HepG2 (cell line): Measurements from ENCODE around the gene COBL. TPM values are rescaled to one million over a fixed set of nuclear protein-coding genes. Genes with fewer than 3 reads are reported as not detected.

Source experiments
- ATAC-seq: fragments of 200-7000 bp; cut with Tn5 transposase; 3 replicates; pipeline ENCODE4 v1.9.1; 2020; ENCODE audit warnings: mild to moderate bottlenecking, moderate library complexity
- BruUV-seq: library from RNA; stranded (reverse); fragments of 400-500 nt; replicated peaks from 2 replicates; lab custom pipeline; 2021; lab: Mats Ljungman, UMichigan
- CTCF ChIA-PET: fragments of 300-600 bp; formaldehyde crosslinking; extraction: SDS; loops from one replicate; lab custom pipeline; 2021; ENCODE audit warnings: low total read pairs, inconsistent platforms, low intra/inter-chr PET ratio; lab: Yijun Ruan, JAX
- POLR2A ChIA-PET: fragments of 350-600 bp; sonication (Branson Sonifier 250); formaldehyde crosslinking; loops from one replicate; lab custom pipeline; 2020; ENCODE audit warnings: antibody characterized with exemption, inconsistent platforms; lab: Yijun Ruan, JAX
- DNase-seq: peaks from one replicate; pipeline ENCODE4 v3.0.0-alpha.2; 2015; ENCODE audit warnings: low spot score
- FAIRE-seq: peaks from 3 replicates; lab custom pipeline; 2011; peaks lifted over from hg19 to GRCh38; lab: Jason Lieb, UNC
- H2AFZ ChIP-seq: one replicate; pipeline ENCODE4 v1.6.1; 2011; ENCODE audit warnings: low read length, inconsistent platforms
- H3K27ac ChIP-seq: fragments of 300-600 bp; 3 replicates; pipeline ENCODE4 v1.8.0; 2011; ENCODE audit warnings: mixed run types, mild to moderate bottlenecking, mixed read lengths, low read length, inconsistent platforms; ENCODE audit not compliant: insufficient read depth; ENCODE audit errors: extremely low read length
- H3K27me3 ChIP-seq, 2 experiments: fragments of 200-600 bp in 1 of 2; 2 replicates in 1 of 2; 3 replicates in 1 of 2; pipeline versions ENCODE4 v1.6.0 to v1.8.0; 2011; ENCODE audit warnings: low read length in 2 of 2, mild to moderate bottlenecking in 2 of 2, moderate library complexity in 2 of 2, inconsistent platforms in 1 of 2; ENCODE audit not compliant: insufficient read depth in 2 of 2, control insufficient read depth in 1 of 2
- H3K36me3 ChIP-seq, 2 experiments: fragments of 200-600 bp in 1 of 2; replicated peaks in 1 of 2; 2 replicates in 1 of 2; 3 replicates in 1 of 2; pipeline versions ENCODE4 v1.5.1 to v1.8.0; 2011; ENCODE audit warnings: low read length in 2 of 2, inconsistent platforms in 1 of 2; ENCODE audit not compliant: insufficient read depth in 2 of 2, control insufficient read depth in 1 of 2
- H3K4me1 ChIP-seq: 2 replicates; pipeline ENCODE4 v1.5.1; 2012; ENCODE audit warnings: low read length, inconsistent platforms; ENCODE audit not compliant: insufficient read depth
- H3K4me2 ChIP-seq: 2 replicates; pipeline ENCODE4 v1.6.0; 2011; ENCODE audit warnings: low read depth, low read length, inconsistent platforms
- H3K4me3 ChIP-seq, 3 experiments: fragments of 200-600 bp in 1 of 3; sonication (generic), shearing (Covaris generic) in 1 of 3; replicated peaks in 1 of 3; 2 replicates each; pipeline ENCODE4 v1.5.1; 2011 to 2016; ENCODE audit warnings: low read length in 3 of 3, inconsistent platforms in 2 of 3, low read depth in 2 of 3, mild to moderate bottlenecking in 2 of 3, control low read depth in 1 of 3, mixed read lengths in 1 of 3; ENCODE audit not compliant: insufficient read depth in 1 of 3
- H3K79me2 ChIP-seq: one replicate; pipeline ENCODE4 v1.6.1; 2011; ENCODE audit warnings: low read length, inconsistent platforms; ENCODE audit not compliant: insufficient read depth
- H3K9ac ChIP-seq: 2 replicates; pipeline ENCODE4 v1.6.0; 2011; ENCODE audit warnings: mild to moderate bottlenecking, low read depth, low read length, inconsistent platforms; ENCODE audit not compliant: insufficient read depth
- H3K9me3 ChIP-seq: 2 replicates; pipeline ENCODE4 v1.5.1; 2012; ENCODE audit warnings: mild to moderate bottlenecking, low read length
- H4K20me1 ChIP-seq: 2 replicates; pipeline ENCODE4 v1.6.0; 2011; ENCODE audit warnings: inconsistent platforms, mild to moderate bottlenecking, low read length, moderate library complexity; ENCODE audit not compliant: insufficient read depth
- EEA1 ChIP-seq: sonication (generic); formaldehyde crosslinking; IDR thresholded peaks from 2 replicates; pipeline ENCODE4 v1.5.1; 2020; ENCODE audit warnings: mild to moderate bottlenecking, missing genetic modification reagents, borderline replicate concordance
- KAT2B ChIP-seq: fragments of 150-350 bp; IDR thresholded peaks from 2 replicates; pipeline ENCODE4 v1.6.1; 2014; ENCODE audit warnings: low read depth, low read length, borderline replicate concordance
- KLF16 ChIP-seq, 2 experiments: sonication (generic) in 1 of 2; formaldehyde crosslinking in 1 of 2; IDR thresholded peaks; 2 replicates each; pipeline versions ENCODE4 v1.6.1 to v1.8.0; 2016 to 2023; ENCODE audit warnings: missing genetic modification reagents in 2 of 2, missing compliant biosample characterization in 1 of 2
- PAWR ChIP-seq: sonication (generic); formaldehyde crosslinking; IDR thresholded peaks from 2 replicates; pipeline ENCODE4 v1.4.0; 2020; ENCODE audit warnings: missing genetic modification reagents, mild to moderate bottlenecking, borderline replicate concordance
- POLR2AphosphoS2 ChIP-seq: IDR thresholded peaks from 2 replicates; pipeline ENCODE4 v1.6.1; 2011; ENCODE audit warnings: low read depth, low read length, improper control_type of control experiment
- REL ChIP-seq: sonication (generic); formaldehyde crosslinking; conservative IDR thresholded peaks from 2 replicates; pipeline ENCODE4 v1.8.0; 2022; ENCODE audit warnings: mild to moderate bottlenecking, missing genetic modification reagents, moderate library complexity
- TSC22D2 ChIP-seq: sonication (generic); formaldehyde crosslinking; IDR thresholded peaks from 2 replicates; pipeline ENCODE4 v1.5.1; 2020; ENCODE audit warnings: missing genetic modification reagents, mild to moderate bottlenecking, borderline replicate concordance
- ZBTB39 ChIP-seq: sonication (generic); formaldehyde crosslinking; IDR thresholded peaks from 2 replicates; pipeline ENCODE4 v1.5.0; 2020; ENCODE audit warnings: missing genetic modification reagents
- ZFX ChIP-seq: sonication (generic); formaldehyde crosslinking; IDR thresholded peaks from 2 replicates; pipeline ENCODE4 v1.4.0; 2020; ENCODE audit warnings: mild to moderate bottlenecking, low read depth, missing genetic modification reagents, moderate library complexity
- ZHX1 ChIP-seq: sonication (generic); formaldehyde crosslinking; IDR thresholded peaks from 2 replicates; pipeline ENCODE4 v1.8.1; 2022; ENCODE audit warnings: low read depth, mild to moderate bottlenecking, missing genetic modification reagents
- ZNF207 ChIP-seq: fragments of 450-650 bp; IDR thresholded peaks from 2 replicates; pipeline ENCODE4 v1.6.1; 2016; ENCODE audit warnings: antibody characterized with exemption, borderline replicate concordance
- ZNF335 ChIP-seq: sonication (generic); formaldehyde crosslinking; IDR thresholded peaks from 2 replicates; pipeline ENCODE4 v1.4.0; 2020; ENCODE audit warnings: missing genetic modification reagents
- ZNF484 ChIP-seq: sonication (generic); formaldehyde crosslinking; IDR thresholded peaks from 2 replicates; pipeline ENCODE4 v1.5.1; 2020; ENCODE audit warnings: mild to moderate bottlenecking, low read depth, missing genetic modification reagents, borderline replicate concordance
- ZNF747 ChIP-seq: sonication (generic); formaldehyde crosslinking; IDR thresholded peaks from 2 replicates; pipeline ENCODE4 v1.8.1; 2023; ENCODE audit warnings: missing genetic modification reagents, mild to moderate bottlenecking, borderline replicate concordance
- WGBS: methylation state at CpG from one replicate; pipeline ENCODE4 v1.1.6; 2017; ENCODE audit warnings: low lambda C conversion rate; 5-methylcytosine and 5-hydroxymethylcytosine counted together
- in situ Hi-C: cut with HindIII; loops from 2 replicates; pipeline ENCODE4 v1.10.0; 2017; ENCODE audit warnings: low pct_unique_long_range_greater_than_20kb; ENCODE audit not compliant: extremely low pct_ligation_motif_present
- intact Hi-C: fragments of 100-400 bp; cut with micrococcal nuclease; formaldehyde crosslinking; loops from one replicate; pipeline ENCODE4 v1.10.0; 2022; ENCODE audit not compliant: unreplicated experiment
- polyA plus RNA-seq, 8 experiments: library from polyadenylated mRNA; depleted of rRNA in 3 of 8; stranded (reverse) in 7 of 8; unstranded in 1 of 8; fragments of >200 nt; fragmentation: Illumina TruSeq in 4 of 8; extraction: Trizol in 4 of 8; gene quantifications; 2 replicates each; pipeline versions ENCODE4 v1.2.1 to v1.2.3, GENCODE V29; 2011 to 2016; ENCODE audit warnings: low read depth in 4 of 8, missing spikeins in 1 of 8, mixed read lengths in 1 of 8; ENCODE audit not compliant: insufficient read depth in 1 of 8
- total RNA-seq, 5 experiments: library from RNA; depleted of rRNA; stranded (reverse); fragments of >200 nt; fragmentation: Illumina TruSeq; extraction: Trizol; gene quantifications; 2 replicates each; pipeline ENCODE4 v1.2.3, GENCODE V29; 2016; ENCODE audit warnings: low read depth in 1 of 5

COBL gene
- total and polyA plus RNA-seq, 2 of the 13 experiments (the other 11 are each of a cell fraction or from before 2014, with no cell fraction given), result 3.8 to 4.9 TPM

GRCh38 chr7:51234609-51235308 is 81.8 kb downstream of the COBL start:
- Histone ChIP-seq H3K27ac (no peak overlapping the region), H3K9me3 (no peaks in the 10 kb centered on the region), H3K4me3 (no peak overlapping the region), H3K4me2 (no peak overlapping the region), H3K4me1 (peaks cover 8% of the 10 kb centered on the region), H4K20me1 (no peaks in the 10 kb centered on the region; the same call in 1 of the 2 replicates), H2AFZ (no peak overlapping the region), H3K79me2 (peaks cover 2% of the 10 kb centered on the region), H3K36me3 (no peaks in the 10 kb centered on the region), H3K9ac (no peak overlapping the region), H3K27me3 (no peaks in the 10 kb centered on the region)
- FAIRE-seq, result no peak
- WGBS, result 92% methylated on average over 8 of the region's 8 CpGs
- POLR2A ChIA-PET, result no interaction called here
- BruUV-seq, result no TSS peak
- DNase-seq, result no peak
- no peak for ATAC-seq
- in situ Hi-C loops, result no loop called here
- CTCF ChIA-PET, result no interaction called here
- intact Hi-C loops, result no loop called here
- TF ChIP-seq REL (no peak), ZBTB39 (CRISPR knock-in tag) (no peak), ZNF484 (CRISPR knock-in tag) (no peak), ZNF335 (no peak)

- FAIRE-seq, result no peak
- no TSS peak for BruUV-seq
- no peak for ATAC-seq
- Histone ChIP-seq H3K4me2 (no peak overlapping the region), H3K4me3 (no peak overlapping the region), H3K4me1 (peaks cover 2% of the 10 kb centered on the region), H3K79me2 (peaks cover 1% of the 10 kb centered on the region), H3K36me3 (no peaks in the 10 kb centered on the region), H2AFZ (no peak overlapping the region), H4K20me1 (no peaks in the 10 kb centered on the region; the same call in 1 of the 2 replicates), H3K27ac (no peak overlapping the region), H3K27me3 (no peaks in the 10 kb centered on the region), H3K9me3 (no peaks in the 10 kb centered on the region), H3K9ac (no peak overlapping the region)
- in situ Hi-C loops (no loop called here), intact Hi-C loops (no loop called here)
- WGBS, result 90% methylated on average over 12 of the region's 13 CpGs
- ChIA-PET POLR2A (no interaction called here), CTCF (no interaction called here)
- DNase-seq, result no peak
- no peak for TF ChIP-seq ZNF747 (CRISPR knock-in tag)
- TF ChIP-seq ZHX1, result no peak
- TF ChIP-seq KLF16 (CRISPR knock-in tag; IDR thresholded peaks at IDR 0.05), result no peak
- TF ChIP-seq KAT2B, result no peak
- no peak for TF ChIP-seq EEA1 (CRISPR knock-in tag)
- TF ChIP-seq POLR2AphosphoS2, result no peak
- no peak for TF ChIP-seq TSC22D2 (CRISPR knock-in tag)
- no peak for TF ChIP-seq ZFX
- no peak for TF ChIP-seq PAWR (CRISPR knock-in tag)
- TF ChIP-seq ZNF207, result no peak
Measured at GRCh38 chr7:51234139-51234538, 82.5 kb downstream of the COBL start.
